OCI-LY7 (cell line): Measurements from ENCODE around the gene NR0B1.

Experiments used
- EZH2phosphoT487 ChIP-seq: fragments of 200-600 bp; sonication (generic); IDR thresholded peaks from 2 replicates; pipeline ENCODE4 v1.6.1; 2018; ENCODE audit warnings: low read depth, borderline replicate concordance, mild to moderate bottlenecking, mixed run types, antibody characterized with exemption, low read length, moderate library complexity, mixed read lengths
- TF ChIP-seq, protein P1 (sequence below): fragments of 200-600 bp; sonication (generic); conservative IDR thresholded peaks from 2 replicates; pipeline ENCODE4 v1.5.1; 2014; ENCODE audit warnings: mild to moderate bottlenecking, antibody characterized with exemption, low read length, moderate library complexity, mixed read lengths

DNA sequence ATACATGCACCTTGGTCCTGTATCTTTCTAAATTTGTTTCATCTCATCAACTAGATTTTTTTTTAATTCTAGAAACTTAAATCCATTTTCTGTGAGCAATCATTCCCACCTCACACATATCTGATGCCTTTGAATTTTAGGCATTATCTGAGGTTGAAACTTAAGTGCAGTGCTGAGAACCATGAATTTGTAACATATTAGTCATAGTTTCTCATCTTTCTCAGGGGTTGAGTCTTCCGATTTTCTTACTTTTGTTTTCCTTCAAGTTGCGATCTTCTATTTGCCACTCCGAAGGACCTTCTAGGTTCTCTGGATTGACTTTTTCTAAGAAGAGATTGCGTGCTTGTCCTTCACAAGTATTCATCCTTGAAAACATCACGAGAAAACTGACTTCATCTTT lies 3.7 kb upstream of the NR0B1 start:
- TF ChIP-seq, protein P1, sequence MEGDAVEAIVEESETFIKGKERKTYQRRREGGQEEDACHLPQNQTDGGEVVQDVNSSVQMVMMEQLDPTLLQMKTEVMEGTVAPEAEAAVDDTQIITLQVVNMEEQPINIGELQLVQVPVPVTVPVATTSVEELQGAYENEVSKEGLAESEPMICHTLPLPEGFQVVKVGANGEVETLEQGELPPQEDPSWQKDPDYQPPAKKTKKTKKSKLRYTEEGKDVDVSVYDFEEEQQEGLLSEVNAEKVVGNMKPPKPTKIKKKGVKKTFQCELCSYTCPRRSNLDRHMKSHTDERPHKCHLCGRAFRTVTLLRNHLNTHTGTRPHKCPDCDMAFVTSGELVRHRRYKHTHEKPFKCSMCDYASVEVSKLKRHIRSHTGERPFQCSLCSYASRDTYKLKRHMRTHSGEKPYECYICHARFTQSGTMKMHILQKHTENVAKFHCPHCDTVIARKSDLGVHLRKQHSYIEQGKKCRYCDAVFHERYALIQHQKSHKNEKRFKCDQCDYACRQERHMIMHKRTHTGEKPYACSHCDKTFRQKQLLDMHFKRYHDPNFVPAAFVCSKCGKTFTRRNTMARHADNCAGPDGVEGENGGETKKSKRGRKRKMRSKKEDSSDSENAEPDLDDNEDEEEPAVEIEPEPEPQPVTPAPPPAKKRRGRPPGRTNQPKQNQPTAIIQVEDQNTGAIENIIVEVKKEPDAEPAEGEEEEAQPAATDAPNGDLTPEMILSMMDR = no peak
- no peak for TF ChIP-seq EZH2phosphoT487
